Spleen (tissue), 11 donors: ENCODE results near the gene EGFR. TPM values are rescaled to one million over a fixed set of nuclear protein-coding genes. Genes with fewer than 3 reads are reported as not detected.

ENCODE experiments used
- DNase-seq: peaks from one replicate; pipeline ENCODE4 v3.0.0-alpha.2; 2020
- H3K27ac ChIP-seq, 8 donors: fragments of 200-600 bp; sonication (generic) in 7 of 8; 1 replicate in 4 of 8; 2 replicates in 4 of 8; pipeline versions ENCODE4 v1.5.0 to v1.8.0; 2016 to 2021; ENCODE audit warnings: inconsistent platforms in 4 of 8, mild to moderate bottlenecking in 4 of 8, moderate library complexity in 1 of 8
- H3K27me3 ChIP-seq, 7 donors: fragments of 200-600 bp; sonication (generic) in 6 of 7; replicated peaks in 1 of 7; 1 replicate in 4 of 7; 2 replicates in 3 of 7; pipeline versions ENCODE4 v1.5.0 to v1.8.0; 2016 to 2021; ENCODE audit warnings: inconsistent platforms in 3 of 7, mild to moderate bottlenecking in 1 of 7
- H3K36me3 ChIP-seq, 6 donors: fragments of 200-600 bp; sonication (generic) in 5 of 6; 1 replicate in 4 of 6; 2 replicates in 2 of 6; pipeline versions ENCODE4 v1.5.0 to v1.8.0; 2016 to 2021; ENCODE audit warnings: inconsistent platforms in 2 of 6
- H3K4me1 ChIP-seq, 6 donors: fragments of 200-600 bp; sonication (generic) in 5 of 6; 1 replicate in 3 of 6; 2 replicates in 3 of 6; pipeline versions ENCODE4 v1.5.0 to v1.8.0; 2016 to 2021; ENCODE audit warnings: inconsistent platforms in 3 of 6
- H3K4me3 ChIP-seq, 8 donors: fragments of 200-600 bp; sonication (generic) in 7 of 8; 1 replicate in 4 of 8; 2 replicates in 4 of 8; pipeline versions ENCODE4 v1.5.0 to v1.8.0; 2016 to 2021; ENCODE audit warnings: inconsistent platforms in 4 of 8, mild to moderate bottlenecking in 4 of 8, moderate library complexity in 2 of 8
- H3K9me3 ChIP-seq, 8 donors: fragments of 200-600 bp; sonication (generic) in 7 of 8; 1 replicate in 4 of 8; 2 replicates in 4 of 8; pipeline versions ENCODE4 v1.5.0 to v1.8.0; 2016 to 2021; ENCODE audit warnings: inconsistent platforms in 4 of 8
- POLR2A ChIP-seq, 3 donors: fragments of 450-650 bp; IDR thresholded peaks; one replicate each; pipeline ENCODE4 v1.5.1; 2017; ENCODE audit warnings: antibody characterized with exemption in 3 of 3, mild to moderate bottlenecking in 1 of 3
- POLR2AphosphoS5 ChIP-seq, 3 donors: sonication (generic); formaldehyde crosslinking; IDR thresholded peaks; one replicate each; pipeline ENCODE4 v1.5.1; 2017; ENCODE audit warnings: antibody characterized with exemption in 3 of 3
- WGBS, 5 donors: extraction: QIAGEN DNeasy Blood & Tissue Kit in 3 of 5; methylation state at CpG; one replicate each; pipeline versions ENCODE4 v1.1.5 to v1.1.7; 2013 to 2018; 5-methylcytosine and 5-hydroxymethylcytosine counted together
- intact Hi-C: fragments of 100-400 bp; cut with DNase I; formaldehyde crosslinking; loops from one replicate; pipeline ENCODE4 v1.15.0; 2023; ENCODE audit warnings: low total_unique reads
- polyA plus RNA-seq, 3 donors: library from polyadenylated mRNA; stranded (reverse); fragments of 200-250 nt; gene quantifications; one replicate each; pipeline ENCODE4 v1.2.1, GENCODE V29; 2013
- total RNA-seq, 7 donors: library from RNA; depleted of rRNA in 3 of 7; stranded (reverse); fragments of >200 nt in 3 of 7; fragmentation: NEBNext Ultra II Directional in 4 of 7; extraction: Animal tissue kit (Norgen Biotek cat#: 25700) in 4 of 7; gene quantifications; one replicate each; pipeline versions ENCODE4 v1.1.0 to v1.2.1, GENCODE V29; 2016 to 2021
- TF ChIP-seq, protein P1 (sequence below), 11 experiments: fragments of 200-600 bp in 7 of 11; fragments of 450-650 bp in 4 of 11; sonication (generic) in 4 of 11; IDR thresholded peaks in 8 of 11; conservative IDR thresholded peaks in 3 of 11; 1 replicate in 7 of 11; 2 replicates in 4 of 11; pipeline versions ENCODE4 v1.4.0 to v1.8.0; 2016 to 2021; ENCODE audit warnings: antibody characterized with exemption in 11 of 11, inconsistent platforms in 4 of 11, mild to moderate bottlenecking in 1 of 11
- donor health status: healthy with polysubstance abuse.
- donor health status: DM: no; HTN: no; CAD: no; lungs with moderate emphysema.
- donor health status: DM: no; HTN: no; CAD: no.
- donor health status: Bipolar disorder and iron deficiency.
- donor health status: healthy.
- donor health status: DM: no; HTN: no; CAD: no.
- donor health status: DM: yes; HTN: yes; CAD: no.

The EGFR gene
- total and polyA plus RNA-seq, 10 donors = 1.1 to 35.2 (median 24.5) TPM

DNA sequence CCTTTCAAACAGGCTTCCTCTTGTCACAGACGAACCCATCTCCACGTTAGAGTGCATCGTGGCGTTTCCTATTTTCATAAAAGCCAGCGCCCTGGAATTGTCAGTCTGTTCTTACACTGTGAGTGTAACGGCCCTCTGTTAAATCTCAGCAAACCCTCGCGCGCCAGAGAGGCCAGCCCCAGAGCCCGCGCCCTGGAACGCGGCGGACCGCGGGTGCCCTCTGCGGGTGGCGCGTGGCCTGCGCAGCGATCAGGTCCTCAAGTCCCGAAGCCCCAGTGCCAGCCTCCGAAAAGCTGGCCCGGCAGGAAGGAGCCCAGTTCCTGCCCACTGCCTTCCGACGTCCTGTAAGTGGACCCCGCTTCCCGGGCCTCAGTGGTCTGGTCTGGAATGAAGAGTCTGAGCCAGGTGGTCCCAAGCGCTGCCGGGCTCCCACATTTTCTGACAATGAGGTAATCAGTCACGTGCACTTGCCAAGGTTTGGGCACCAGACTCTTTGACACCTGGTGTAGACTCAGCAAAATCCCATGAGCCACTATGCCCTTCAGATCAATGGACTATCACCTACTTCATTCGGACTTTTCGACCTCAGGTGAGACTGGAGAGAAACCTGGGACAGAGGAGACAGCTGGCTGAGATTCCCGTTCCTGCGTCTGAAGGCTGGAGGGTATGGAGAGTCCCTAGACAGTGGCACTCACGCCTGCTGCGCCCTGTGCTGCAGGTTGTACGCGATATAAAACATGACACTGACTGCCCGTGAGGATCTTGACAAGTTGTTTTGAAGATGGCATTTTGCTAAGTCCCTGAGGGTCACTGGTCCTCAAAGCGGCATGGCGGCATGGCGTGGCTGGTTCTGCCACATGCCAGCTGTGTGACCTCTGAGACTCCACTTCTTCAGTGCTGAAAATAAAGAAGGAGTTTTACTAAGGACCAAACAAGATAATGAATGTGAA, 237.0 kb downstream of the EGFR start:
- TF ChIP-seq POLR2AphosphoS5 (IDR thresholded peaks at IDR 0.05) (peak; percentile 11 to 65 (median 56)), POLR2A (IDR thresholded peaks at IDR 0.05) (no peak)
- TF ChIP-seq, protein P1, sequence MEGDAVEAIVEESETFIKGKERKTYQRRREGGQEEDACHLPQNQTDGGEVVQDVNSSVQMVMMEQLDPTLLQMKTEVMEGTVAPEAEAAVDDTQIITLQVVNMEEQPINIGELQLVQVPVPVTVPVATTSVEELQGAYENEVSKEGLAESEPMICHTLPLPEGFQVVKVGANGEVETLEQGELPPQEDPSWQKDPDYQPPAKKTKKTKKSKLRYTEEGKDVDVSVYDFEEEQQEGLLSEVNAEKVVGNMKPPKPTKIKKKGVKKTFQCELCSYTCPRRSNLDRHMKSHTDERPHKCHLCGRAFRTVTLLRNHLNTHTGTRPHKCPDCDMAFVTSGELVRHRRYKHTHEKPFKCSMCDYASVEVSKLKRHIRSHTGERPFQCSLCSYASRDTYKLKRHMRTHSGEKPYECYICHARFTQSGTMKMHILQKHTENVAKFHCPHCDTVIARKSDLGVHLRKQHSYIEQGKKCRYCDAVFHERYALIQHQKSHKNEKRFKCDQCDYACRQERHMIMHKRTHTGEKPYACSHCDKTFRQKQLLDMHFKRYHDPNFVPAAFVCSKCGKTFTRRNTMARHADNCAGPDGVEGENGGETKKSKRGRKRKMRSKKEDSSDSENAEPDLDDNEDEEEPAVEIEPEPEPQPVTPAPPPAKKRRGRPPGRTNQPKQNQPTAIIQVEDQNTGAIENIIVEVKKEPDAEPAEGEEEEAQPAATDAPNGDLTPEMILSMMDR (IDR thresholded peaks at IDR 0.05 in 8 of 11, conservative IDR thresholded peaks at IDR 0.05 in 3 of 11) = peak; percentile 47 to 85 (median 76)

DNA sequence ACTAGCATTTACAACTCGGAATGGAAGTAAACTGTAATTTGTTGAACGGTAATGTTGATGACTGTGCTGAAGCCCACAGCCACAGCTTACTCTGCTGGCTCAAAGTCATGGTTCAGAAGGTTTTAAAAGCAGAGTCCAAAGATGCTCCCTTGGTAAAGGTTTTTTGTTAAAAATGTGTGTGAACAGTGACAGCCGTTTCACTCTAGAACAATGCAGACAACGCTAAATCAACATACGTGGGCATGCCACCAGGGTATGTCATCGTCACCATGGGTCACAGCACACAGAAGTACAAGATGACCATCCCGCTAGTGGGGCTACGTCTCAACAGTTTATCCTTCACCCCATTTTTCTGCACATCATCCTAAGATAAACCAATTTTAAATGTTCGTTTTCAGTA, 239.8 kb downstream of the EGFR start:
- H3K4me1 ChIP-seq = peaks cover 7 to 20% (median 17%) of the 10 kb centered on the region in 6 donors
- TF ChIP-seq POLR2AphosphoS5 (IDR thresholded peaks at IDR 0.05) (no peak), POLR2A (IDR thresholded peaks at IDR 0.05) (no peak)
- TF ChIP-seq, protein P1 (IDR thresholded peaks at IDR 0.05 in 8 of 11, conservative IDR thresholded peaks at IDR 0.05 in 3 of 11) = no peak
- WGBS, 5 donors = 84 to 90% (median 86%) methylated on average over 9 of the region's 9 CpGs
- no peaks in the 10 kb centered on the region for H3K36me3 ChIP-seq
- intact Hi-C loops = loop anchor here (5.0 to 10.0 kb wide), 3 partner anchors 414 to 486 kb away; no protein-coding TSS in a partner anchor
- H3K4me3 ChIP-seq = no peak overlapping the region
- DNase-seq = no peak
- peaks cover 0 to 58% (median 27%) of the 10 kb centered on the region in 7 donors for H3K27me3 ChIP-seq
- no peaks in the 10 kb centered on the region for H3K9me3 ChIP-seq
- H3K27ac ChIP-seq = no peak overlapping the region

More for the DNA sequence above, 237.0 kb downstream of the EGFR start:
- intact Hi-C loops = loop anchor here (5.0 to 10.0 kb wide), 3 partner anchors 411 to 483 kb away; no protein-coding TSS in a partner anchor
- Histone ChIP-seq H3K4me1 (peaks cover 7 to 20% (median 17%) of the 10 kb centered on the region in 6 donors), H3K9me3 (no peaks in the 10 kb centered on the region), H3K4me3 (peak overlapping the region; percentile 43 to 78 (median 51)), H3K36me3 (no peaks in the 10 kb centered on the region), H3K27me3 (peaks cover 0 to 76% (median 30%) of the 10 kb centered on the region in 7 donors), H3K27ac (peak overlapping the region in 1 of 8 donors; percentile 16)
- peak; percentile 90 for DNase-seq
- 23 to 29% (median 24%) methylated on average over 36 to 43 of the region's 43 CpGs for WGBS, 5 donors

- H3K4me3 ChIP-seq = no peak overlapping the region
- H3K27me3 ChIP-seq = peaks cover 0 to 43% (median 11%) of the 10 kb centered on the region in 7 donors
- WGBS, 5 donors = 69 to 87% (median 80%) methylated on average over 8 to 9 of the region's 9 CpGs
- no peaks in the 10 kb centered on the region for H3K36me3 ChIP-seq
- no peak for TF ChIP-seq POLR2A (IDR thresholded peaks at IDR 0.05)
- intact Hi-C loops = no loop called here
- DNase-seq = no peak
- no peaks in the 10 kb centered on the region for H3K9me3 ChIP-seq
- H3K4me1 ChIP-seq = peaks cover 0 to 9% (median 7%) of the 10 kb centered on the region in 6 donors
- no peak overlapping the region for H3K27ac ChIP-seq
These were observed 241.4 kb downstream of the EGFR start for GRCh38 chr7:55260171-55260570.

GRCh38 chr7:55260676-55261385, 242.0 kb downstream of the EGFR start:
- Histone ChIP-seq H3K9me3 (no peaks in the 10 kb centered on the region), H3K27me3 (peaks cover 0 to 36% (median 8%) of the 10 kb centered on the region in 7 donors), H3K4me1 (peaks cover 0 to 2% (median under 1%) of the 10 kb centered on the region in 6 donors), H3K36me3 (no peaks in the 10 kb centered on the region), H3K27ac (no peak overlapping the region), H3K4me3 (no peak overlapping the region)
- DNase-seq = no peak
- 59 to 92% (median 64%) methylated on average over 3 of the region's 3 CpGs for WGBS, 5 donors
- TF ChIP-seq POLR2A (IDR thresholded peaks at IDR 0.05) = no peak
- no peak for TF ChIP-seq POLR2AphosphoS5 (IDR thresholded peaks at IDR 0.05)
- TF ChIP-seq, protein P1 (IDR thresholded peaks at IDR 0.05 in 8 of 11, conservative IDR thresholded peaks at IDR 0.05 in 3 of 11) = no peak
- intact Hi-C loops = no loop called here
